GM12892 (cell line): ENCODE data around the gene LKAAEAR1.

Source experiments
- POLR2A ChIP-seq: IDR thresholded peaks from 2 replicates; pipeline ENCODE4 v1.6.1; 2011; ENCODE audit warnings: low read depth, low read length, control low read depth
- POLR2AphosphoS5 ChIP-seq: IDR thresholded peaks from 2 replicates; pipeline ENCODE4 v1.6.1; 2011; ENCODE audit warnings: low read depth, low read length, control low read depth
- TAF1 ChIP-seq: IDR thresholded peaks from 2 replicates; pipeline ENCODE4 v1.6.1; 2011; ENCODE audit warnings: low read depth, mild to moderate bottlenecking, control low read depth, low read length, borderline replicate concordance

GRCh38 chr20:64116541-64117431 lies 32.6 kb upstream of the LKAAEAR1 start:
- TF ChIP-seq POLR2A: no peak
- no peak for TF ChIP-seq TAF1
- no peak for TF ChIP-seq POLR2AphosphoS5
